NK-92 (cell line): Measurements from ENCODE around the gene FTCDNL1.

Experiments used
- DNase-seq: peaks from one replicate; lab custom pipeline; 2025; ENCODE audit not compliant: unreplicated experiment; lab: John Stamatoyannopoulos, UW

The FTCDNL1 gene

GRCh38 chr2:199792381-199792780, 58.6 kb downstream of the FTCDNL1 start:
- no peak for DNase-seq

GRCh38 chr2:199791326-199791725, 59.7 kb downstream of the FTCDNL1 start:
- no peak for DNase-seq

GRCh38 chr2:199784512-199784911, 66.5 kb downstream of the FTCDNL1 start:
- DNase-seq, result no peak

- no peak for DNase-seq
Observed at GRCh38 chr2:199779589-199779988, 71.4 kb downstream of the FTCDNL1 start.

- no peak for DNase-seq
Observed at GRCh38 chr2:199778655-199779054, 72.3 kb downstream of the FTCDNL1 start.

GRCh38 chr2:199777916-199778315, 73.1 kb downstream of the FTCDNL1 start:
- no peak for DNase-seq

- DNase-seq, result no peak
Observed at GRCh38 chr2:199777315-199777714, 73.7 kb downstream of the FTCDNL1 start.

GRCh38 chr2:199775267-199775666, 75.7 kb downstream of the FTCDNL1 start:
- no peak for DNase-seq

- no peak for DNase-seq
Observed at GRCh38 chr2:199772035-199772976, 78.7 kb downstream of the FTCDNL1 start.

GRCh38 chr2:199770716-199771115, 80.3 kb downstream of the FTCDNL1 start:
- no peak for DNase-seq

GRCh38 chr2:199765646-199766045, 85.3 kb downstream of the FTCDNL1 start:
- no peak for DNase-seq

GRCh38 chr2:199764273-199764800, 86.7 kb downstream of the FTCDNL1 start:
- DNase-seq, result no peak

GRCh38 chr2:199762963-199763362, 88.0 kb downstream of the FTCDNL1 start:
- DNase-seq, result no peak

- DNase-seq, result no peak
Observed at GRCh38 chr2:199760574-199760973, 90.4 kb downstream of the FTCDNL1 start.

GRCh38 chr2:199757233-199757870, 93.6 kb downstream of the FTCDNL1 start:
- no peak for DNase-seq

GRCh38 chr2:199756743-199757142, 94.2 kb downstream of the FTCDNL1 start:
- no peak for DNase-seq

- no peak for DNase-seq
Observed at GRCh38 chr2:199756211-199756610, 94.8 kb downstream of the FTCDNL1 start.

GRCh38 chr2:199754766-199755165, 96.2 kb downstream of the FTCDNL1 start:
- DNase-seq, result no peak

- DNase-seq, result no peak
Observed at GRCh38 chr2:199751492-199752120, 99.4 kb downstream of the FTCDNL1 start.

GRCh38 chr2:199749571-199749970, 101.4 kb downstream of the FTCDNL1 start:
- no peak for DNase-seq

GRCh38 chr2:199744724-199745123, 106.3 kb downstream of the FTCDNL1 start:
- DNase-seq, result no peak

- DNase-seq, result no peak
Observed at GRCh38 chr2:199744260-199744659, 106.7 kb downstream of the FTCDNL1 start.
